A549 treated with Mapracorat at 1 μM for 4 hours (cell line): ENCODE results near the gene DPY30. TPM values are rescaled to one million over a fixed set of nuclear protein-coding genes. Genes with fewer than 3 reads are reported as not detected.

ENCODE experiments used
- total RNA-seq: library from RNA; stranded (reverse); fragments of 200-300 nt; extraction: Qiagen RNA extraction; gene quantifications from 5 replicates; pipeline ENCODE4 v1.2.3, GENCODE V29; 2022

DPY30 gene
- 107 to 123 TPM (median 116 TPM) in 5 replicates for total RNA-seq

DNA sequence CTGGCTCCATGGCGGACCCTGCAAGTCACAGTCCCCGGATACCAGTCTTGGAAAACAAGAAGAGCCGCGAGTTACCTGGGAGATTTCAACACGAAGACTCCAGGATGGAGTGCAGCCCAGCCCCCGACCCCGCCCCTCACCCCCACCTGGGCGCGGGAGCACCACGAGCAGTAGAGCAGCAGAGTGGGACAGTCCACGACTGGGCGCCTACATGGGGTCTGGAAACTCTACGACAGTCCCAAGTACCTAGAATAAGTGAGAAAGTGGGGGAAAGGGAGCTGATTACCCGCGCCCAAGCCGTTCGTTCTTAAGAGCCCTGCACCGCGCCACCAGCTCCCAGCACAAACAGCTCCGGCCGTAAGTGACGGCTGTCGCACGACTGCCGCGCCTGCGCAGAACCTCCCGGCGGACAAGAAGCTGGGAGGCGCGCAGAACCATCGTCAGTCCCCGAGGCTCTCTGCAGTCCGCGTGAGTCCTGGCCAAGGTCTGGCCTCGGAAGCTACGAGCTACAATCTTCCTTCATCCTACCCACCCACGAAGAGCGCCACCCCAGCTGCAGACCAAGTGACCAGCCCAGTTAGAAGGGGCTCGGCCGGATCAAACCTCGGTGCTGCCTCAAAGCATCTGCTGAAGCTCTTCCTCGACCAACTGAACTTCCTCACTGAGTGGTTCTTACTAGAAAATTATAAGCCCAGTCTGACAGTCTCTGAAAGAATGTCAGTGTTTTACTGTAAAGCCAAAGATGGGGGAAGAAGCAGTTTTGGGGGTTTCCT, at the start of gene DPY30:
Gene DPY30, minus strand, starts transcription at position 359 of the 773 bp plus-strand sequence. Its CDS starts 349 bp downstream, at position 10.

DNA sequence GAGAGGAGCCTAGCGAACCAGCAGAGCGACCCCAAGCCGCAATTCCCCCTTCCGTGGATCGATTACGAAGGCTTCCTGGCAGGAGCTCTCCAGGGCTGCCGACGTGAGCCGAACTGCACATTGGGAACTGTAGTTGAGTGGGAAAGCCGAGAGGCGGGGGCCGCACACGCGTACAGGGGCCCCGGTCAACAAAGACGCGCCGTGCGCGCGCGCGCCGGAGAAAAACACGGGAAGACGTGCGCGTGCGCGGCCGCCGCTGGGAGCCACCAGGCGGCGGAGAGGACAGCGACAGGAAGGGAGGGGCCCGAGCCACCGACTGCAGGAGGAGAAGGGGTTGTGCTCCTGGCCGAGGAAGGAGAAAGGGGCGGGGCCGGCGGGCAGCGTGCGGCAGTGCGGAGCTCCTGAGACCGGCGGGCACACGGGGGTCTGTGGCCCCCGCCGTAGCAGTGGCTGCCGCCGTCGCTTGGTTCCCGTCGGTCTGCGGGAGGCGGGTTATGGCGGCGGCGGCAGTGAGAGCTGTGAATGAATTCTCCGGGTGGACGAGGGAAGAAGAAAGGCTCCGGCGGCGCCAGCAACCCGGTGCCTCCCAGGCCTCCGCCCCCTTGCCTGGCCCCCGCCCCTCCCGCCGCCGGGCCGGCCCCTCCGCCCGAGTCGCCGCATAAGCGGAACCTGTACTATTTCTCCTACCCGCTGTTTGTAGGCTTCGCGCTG, 23.9 kb upstream of the DPY30 start, which contains the start of gene SPAST:
Gene SPAST, plus strand, starts transcription at position 247 of the 711 bp plus-strand sequence. Its CDS starts 276 bp downstream, at position 523.

GRCh38 chr2:32010670-32011484, 28.7 kb downstream of the DPY30 start, which contains the start of gene MEMO1:
Gene MEMO1, minus strand, starts transcription at chr2:32011008. Its CDS starts 761 bp downstream, at chr2:32010247.

Other genes starting within 250 kb of the DPY30 start
- 74.5 to 82.1 TPM (median 79.0 TPM) in 5 replicates for gene MEMO1, start 28.8 kb downstream of the DPY30 start, total RNA-seq
- gene SPAST, start 23.8 kb upstream of the DPY30 start, total RNA-seq = 11.3 to 15.3 TPM (median 14.3 TPM) in 5 replicates
- 12.4 to 17.2 TPM (median 15.7 TPM) in 5 replicates for gene SLC30A6, start 126.1 kb upstream of the DPY30 start, total RNA-seq
- 0.05 to 0.09 TPM (median 0.05 TPM) in 4 of 5 replicates, not detected in the other for gene NLRC4, start 225.1 kb upstream of the DPY30 start, total RNA-seq
- 39.5 to 59.8 TPM (median 52.9 TPM) in 5 replicates for gene YIPF4, start 238.1 kb upstream of the DPY30 start, total RNA-seq